Hematopoietic multipotent progenitor cell (in vitro differentiated cells): ENCODE measurements around the gene DRC3. TPM values are rescaled to one million over a fixed set of nuclear protein-coding genes. Genes with fewer than 3 reads are reported as not detected.

ENCODE experiments used
- DNase-seq, 3 donors: peaks; one replicate each; pipeline ENCODE4 v3.0.0-alpha.2; 2011 to 2015; ENCODE audit warnings: low read depth in 2 of 3, low spot score in 2 of 3
- total RNA-seq: library from RNA; depleted of rRNA; stranded (reverse); fragments of >200 nt; gene quantifications from one replicate; pipeline ENCODE4 v1.2.3, GENCODE V29; 2012

DRC3 gene
- total RNA-seq, 1 donor, result 1.3 TPM

GRCh38 chr17:18017958-18018357, 45.3 kb downstream of the DRC3 start:
- no peak for DNase-seq

DNA sequence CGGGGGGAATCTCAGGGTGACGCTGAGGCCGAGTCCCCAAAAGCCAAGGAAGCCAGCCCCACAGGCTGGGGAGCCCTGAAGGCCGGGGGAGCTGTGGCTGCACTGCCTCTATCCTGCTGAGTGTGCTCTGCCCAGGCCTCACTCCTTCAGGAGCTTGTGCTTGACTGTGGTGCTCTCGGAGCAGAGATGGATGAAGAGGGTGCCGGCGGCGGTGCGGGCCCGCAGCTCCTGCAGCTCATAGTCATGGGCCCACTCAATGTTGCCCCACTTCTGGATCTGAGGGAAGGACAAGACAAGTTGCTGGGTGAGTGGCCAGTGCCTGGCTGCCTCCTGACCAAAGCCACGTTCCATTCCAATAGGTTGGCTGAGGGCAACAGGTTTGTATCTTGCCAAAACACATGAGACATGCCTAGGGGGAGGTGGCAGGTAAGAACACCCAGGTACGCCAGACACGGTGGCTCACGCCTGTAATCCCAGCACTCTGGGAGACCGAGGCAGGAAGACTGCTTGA, 45.8 kb downstream of the DRC3 start:
- DNase-seq, result no peak

DNA sequence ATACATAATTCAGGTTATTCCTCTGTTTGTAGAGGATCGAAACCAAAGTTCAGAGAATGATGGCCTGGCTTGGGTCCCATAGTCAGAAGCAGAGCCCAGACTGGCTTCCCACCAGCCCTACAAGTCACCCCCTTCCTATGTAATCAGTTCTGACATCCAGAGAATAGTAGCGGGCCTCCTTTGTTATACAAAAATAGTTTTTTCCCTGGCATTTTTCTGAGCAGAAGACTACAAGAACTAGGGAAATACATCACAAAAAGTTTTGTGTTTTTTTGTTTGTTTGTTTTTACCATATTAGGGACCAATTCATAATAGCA, 47.1 kb downstream of the DRC3 start:
- no peak for DNase-seq

DNA sequence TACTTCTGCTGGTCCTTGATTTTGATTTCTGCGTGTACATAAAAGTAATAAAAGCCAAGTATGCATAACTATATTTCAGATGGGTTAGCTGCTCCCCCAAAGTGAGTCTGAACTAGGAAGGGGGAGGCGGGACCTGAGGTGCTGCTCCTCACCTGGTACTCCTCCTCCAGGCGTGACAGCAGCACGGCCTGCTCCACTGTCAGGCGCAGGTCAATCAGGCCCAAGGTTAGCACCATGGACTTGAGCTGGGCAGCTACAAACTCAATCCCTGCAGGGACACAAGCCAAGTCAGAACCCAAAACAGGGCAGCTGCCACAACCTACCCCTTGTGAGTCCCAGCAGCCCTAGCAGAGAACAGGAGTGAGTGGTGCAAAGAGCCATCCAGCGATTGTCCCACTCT, 48.3 kb downstream of the DRC3 start:
- DNase-seq, result no peak

DNA sequence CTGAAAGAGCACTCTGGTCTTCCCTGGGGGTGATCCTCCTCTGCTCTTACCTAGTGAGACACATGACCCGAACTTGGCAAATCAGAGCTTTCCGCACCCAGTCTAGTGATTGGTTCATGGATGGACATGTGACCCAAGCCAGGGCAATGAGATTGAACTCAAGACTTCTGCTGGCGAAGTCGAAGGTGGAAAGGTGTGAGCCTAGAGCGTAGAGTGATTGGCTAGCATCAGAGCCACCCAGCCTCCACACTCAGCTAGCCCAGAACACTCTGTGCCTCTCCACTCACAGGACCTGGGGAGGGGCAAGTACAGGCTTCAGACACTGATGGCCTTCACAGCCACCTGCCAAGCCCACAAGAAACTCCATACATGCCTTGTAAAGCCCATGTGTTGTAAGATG, 48.7 kb downstream of the DRC3 start:
- DNase-seq, result no peak

DNA sequence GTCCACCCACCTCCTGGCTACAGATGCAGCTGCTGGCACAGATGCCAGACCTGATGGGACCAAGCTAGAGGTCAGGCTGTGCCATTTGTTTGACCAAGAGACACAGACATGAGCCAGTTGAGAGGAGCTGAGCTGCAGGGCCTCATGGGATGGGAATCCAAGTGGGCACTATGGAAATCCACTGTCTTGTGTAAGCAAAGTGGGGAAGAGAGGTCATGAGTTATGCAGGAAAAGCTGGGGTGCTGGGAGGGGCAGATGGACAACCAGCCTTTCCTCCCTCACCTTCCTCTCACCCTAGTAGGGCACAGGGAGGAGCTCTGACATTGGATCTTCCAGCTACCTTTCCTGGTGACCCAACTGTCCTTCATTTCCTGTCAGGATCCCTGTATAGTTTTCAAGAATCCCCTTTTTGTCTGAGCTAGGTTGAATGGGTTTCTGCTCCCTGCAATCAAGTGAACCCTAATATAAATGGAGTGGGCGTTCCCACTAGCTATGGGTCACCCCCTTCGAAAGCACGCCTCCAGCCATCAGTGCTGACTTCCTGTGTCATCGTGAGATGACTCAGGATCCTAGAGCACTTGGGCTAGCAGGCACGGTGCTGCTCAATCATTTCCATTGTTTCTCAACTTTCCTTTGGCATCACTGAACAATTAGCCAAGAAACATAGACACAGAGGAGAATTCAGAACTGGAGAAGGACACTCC, 52.7 kb downstream of the DRC3 start:
- no peak for DNase-seq

DNA sequence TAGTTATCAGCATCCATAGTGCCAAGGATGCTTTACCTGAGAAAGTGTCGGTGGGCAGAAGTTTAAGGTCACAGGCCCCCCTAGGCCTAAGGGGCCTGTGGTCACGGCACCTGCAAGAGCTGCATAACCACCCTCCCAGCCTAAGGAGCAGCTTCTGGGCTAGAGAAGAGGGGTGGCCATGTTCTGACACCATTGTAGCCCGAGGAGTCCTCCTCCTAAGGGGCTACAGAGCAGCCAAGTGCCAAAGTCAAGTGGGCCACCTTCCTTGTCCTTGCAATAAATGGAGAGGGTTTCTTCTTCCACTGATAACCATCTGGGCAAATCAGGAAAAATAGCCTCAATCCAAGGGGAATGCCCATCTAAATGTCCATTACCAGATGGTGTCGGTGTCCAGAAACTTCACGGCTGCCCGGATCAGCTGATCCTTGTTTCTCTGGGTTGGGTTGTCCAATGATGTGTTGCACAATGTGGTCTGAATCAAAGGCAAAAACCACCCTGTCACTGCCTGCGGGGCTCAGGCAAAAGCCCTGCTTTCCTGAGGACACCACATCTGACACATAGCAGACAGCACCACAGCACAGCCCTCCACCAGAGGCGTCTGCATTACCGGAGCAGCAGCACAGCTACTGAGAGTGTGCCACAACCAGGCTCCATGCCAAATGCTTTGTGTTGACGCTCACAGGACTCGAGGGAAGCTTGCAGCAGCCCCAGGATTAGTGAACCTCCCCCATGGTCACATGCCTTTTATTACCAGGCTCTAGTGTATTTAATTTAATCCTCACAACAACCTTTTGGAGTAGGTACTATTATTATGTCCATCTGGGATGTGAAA, 53.5 kb downstream of the DRC3 start:
- DNase-seq, result no peak

DNA sequence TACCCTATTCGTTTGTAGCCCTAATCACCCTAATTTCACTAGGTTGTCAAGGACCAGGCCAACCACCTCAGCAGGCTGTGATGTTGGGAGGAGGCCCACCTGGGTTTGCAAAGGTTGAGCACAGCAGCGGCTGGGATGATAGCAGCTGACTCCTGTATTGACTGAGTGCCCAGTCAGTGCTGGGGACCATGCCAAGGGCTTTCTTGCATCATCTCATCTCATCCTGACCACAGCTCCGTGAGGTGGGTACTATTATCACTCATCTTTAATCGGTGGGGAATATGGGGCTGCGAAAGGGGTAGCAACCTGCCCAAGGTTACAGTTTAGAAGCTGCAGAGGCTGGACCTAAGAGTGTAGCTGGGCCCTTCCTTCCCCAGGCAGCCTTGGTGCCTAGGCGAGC, 54.6 kb downstream of the DRC3 start:
- no peak for DNase-seq

- DNase-seq, result no peak
These were observed 55.7 kb downstream of the DRC3 start for GRCh38 chr17:18028114-18028951.

- no peak for DNase-seq
These were observed 56.4 kb downstream of the DRC3 start for GRCh38 chr17:18028952-18029540.

- no peak for DNase-seq
These were observed 59.3 kb downstream of the DRC3 start for GRCh38 chr17:18031955-18032354.

- DNase-seq, result peak; percentile 38 to 91 (median 80)
These were observed 60.9 kb downstream of the DRC3 start for GRCh38 chr17:18033442-18034099.

- no peak for DNase-seq
These were observed 63.0 kb downstream of the DRC3 start for GRCh38 chr17:18035704-18036103.

DNA sequence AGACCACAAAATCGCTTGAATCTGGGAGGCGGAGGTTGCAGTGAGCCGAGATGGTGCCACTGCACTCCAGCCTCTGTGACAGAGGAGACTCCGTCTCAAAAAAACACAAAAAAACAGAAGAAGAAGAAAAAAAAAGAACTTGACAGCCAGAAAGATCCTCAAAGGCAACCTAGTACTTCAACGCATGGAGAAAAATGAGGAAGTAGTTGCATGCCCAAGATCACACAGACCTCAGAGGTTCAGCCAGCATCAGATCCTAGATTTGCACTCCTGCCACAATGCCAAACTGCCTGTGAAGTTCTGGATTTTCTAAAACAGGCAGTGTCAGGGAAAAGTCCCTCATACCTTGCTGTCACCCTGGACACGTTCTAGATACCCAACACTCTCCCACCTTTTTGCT, 64.8 kb downstream of the DRC3 start:
- DNase-seq, result peak in 2 of 3 donors; percentile 61 to 79

- peak in 2 of 3 donors; percentile 61 to 67 for DNase-seq
These were observed 65.6 kb downstream of the DRC3 start for GRCh38 chr17:18038149-18038850.

GRCh38 chr17:18038861-18039534, 66.3 kb downstream of the DRC3 start, which contains the start of the genes ATPAF2 and GID4:
ATPAF2 (minus strand) TSS chr17:18039168; CDS start chr17:18039013, 155 bp downstream.
GID4 (plus strand) TSS chr17:18039408; CDS start chr17:18039465, 57 bp downstream.
- peak; percentile 99 to 100 (median 100) for DNase-seq

DNA sequence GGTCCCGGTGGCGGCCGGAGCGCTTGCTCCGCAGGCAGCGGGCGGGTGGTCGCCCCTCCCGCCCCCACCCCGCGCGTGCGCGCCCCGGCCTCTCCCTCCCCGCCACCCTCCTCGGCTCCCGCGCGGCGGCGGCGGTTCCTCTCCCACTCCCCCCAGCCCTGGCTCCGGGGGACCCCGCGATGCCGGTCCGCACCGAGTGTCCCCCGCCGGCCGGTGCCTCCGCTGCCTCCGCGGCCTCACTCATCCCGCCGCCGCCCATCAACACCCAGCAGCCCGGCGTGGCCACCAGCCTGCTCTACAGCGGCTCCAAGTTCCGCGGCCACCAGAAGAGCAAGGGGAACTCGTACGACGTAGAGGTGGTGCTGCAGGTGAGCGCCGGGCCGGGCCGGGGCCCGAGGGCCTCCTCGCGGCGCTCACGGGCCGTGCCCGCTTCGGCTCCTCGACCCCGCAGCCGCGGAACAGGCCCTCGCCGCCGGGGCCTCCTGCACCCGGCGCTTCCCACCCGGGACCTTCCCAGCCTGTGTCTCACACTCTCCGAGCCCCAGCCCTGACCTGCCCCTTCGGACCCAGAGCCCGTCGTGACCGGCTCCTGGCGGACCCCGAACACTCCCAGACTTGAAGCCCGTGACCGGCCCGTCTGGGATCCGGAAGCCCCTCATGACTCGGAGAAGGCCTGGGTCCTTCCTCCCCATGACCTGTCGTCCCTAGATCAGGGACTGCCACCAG, 67.0 kb downstream of the DRC3 start:
- peak in 2 of 3 donors; percentile 38 to 46 for DNase-seq

DNA sequence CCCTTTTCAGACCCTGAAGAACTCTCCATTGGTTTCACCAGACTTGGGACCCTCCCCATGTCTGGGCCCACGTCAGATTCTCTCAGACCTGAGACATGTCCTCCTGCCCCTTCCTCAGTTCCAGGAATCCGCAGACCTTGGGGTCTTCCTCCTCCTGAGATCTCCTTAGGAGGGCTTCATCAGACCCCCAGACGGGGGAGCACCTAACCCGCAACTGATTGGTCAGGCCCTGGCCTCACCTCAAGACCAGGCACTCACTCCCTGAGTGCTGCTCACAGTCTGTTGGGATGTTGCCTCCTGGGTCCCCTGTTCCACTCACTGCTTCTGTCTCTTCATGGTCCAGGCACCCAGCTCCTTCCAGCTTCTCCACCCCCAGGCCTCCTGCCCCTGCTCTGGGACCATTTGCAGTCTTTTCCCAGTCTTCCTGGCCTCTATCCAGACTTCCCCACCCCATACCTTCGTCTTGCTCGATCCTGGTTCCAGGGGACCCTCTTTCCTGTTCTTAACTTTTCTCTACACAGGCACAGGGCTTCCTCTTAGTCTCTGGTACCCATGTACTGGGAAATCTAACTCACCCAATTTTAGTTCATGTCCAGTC, 67.7 kb downstream of the DRC3 start:
- DNase-seq, result no peak
